ENCODE data around the gene ACTR2. TPM values are rescaled to one million over a fixed set of nuclear protein-coding genes. Genes with fewer than 3 reads are reported as not detected.

ACTR2 gene
- total and polyA plus RNA-seq, 2 of the 13 experiments (the other 11 are each of a cell fraction or from before 2014, with no cell fraction given), result 51.2 to 100 TPM

- TF ChIP-seq ARID5B (CRISPR knock-in tag; IDR thresholded peaks at IDR 0.05) (peak; percentile 65), ZNF124 (CRISPR knock-in tag; IDR thresholded peaks at IDR 0.05) (peak; percentile 30; the same call in 1 of the 2 replicates), ATF7-NPFF (CRISPR knock-in tag; IDR thresholded peaks at IDR 0.05; ENCODE audit: low read depth) (no peak), ZNF878 (CRISPR knock-in tag; IDR thresholded peaks at IDR 0.05) (0 out of 2 replicates have a peak, but pooled peaks have one; percentile 54), ZNF263 (CRISPR knock-in tag; IDR thresholded peaks at IDR 0.05) (peak; percentile 52; the same call in 1 of the 2 replicates), RFXANK (CRISPR knock-in tag; IDR thresholded peaks at IDR 0.05) (no peak), PATZ1 (CRISPR knock-in tag; IDR thresholded peaks at IDR 0.05) (no peak; the same call in 1 of the 2 replicates), NFYB (CRISPR knock-in tag; IDR thresholded peaks at IDR 0.05) (no peak; the same call in 1 of the 2 replicates), LCORL (IDR thresholded peaks at IDR 0.05) (no peak), LCORL (CRISPR knock-in tag; IDR thresholded peaks at IDR 0.05) (peak; percentile 21; the same call in 1 of the 2 replicates), ZBTB20 (CRISPR knock-in tag; IDR thresholded peaks at IDR 0.05; ENCODE audit: borderline replicate concordance, low read depth) (0 out of 2 replicates have a peak, but pooled peaks have one; percentile 51), TFAP4 (IDR thresholded peaks at IDR 0.05; ENCODE audit: borderline replicate concordance, low read depth) (no peak; the same call in 1 of the 2 replicates), KAT7 (CRISPR knock-in tag; IDR thresholded peaks at IDR 0.05; ENCODE audit: borderline replicate concordance) (no peak; the same call in 1 of the 2 replicates), HNF4G (IDR thresholded peaks at IDR 0.05; ENCODE audit: borderline replicate concordance, low read depth, low read length) (peak; percentile 52), HNF4G (CRISPR knock-in tag; IDR thresholded peaks at IDR 0.05; ENCODE audit: borderline replicate concordance, low read depth) (no peak), KDM1A (CRISPR knock-in tag; IDR thresholded peaks at IDR 0.05) (0 out of 2 replicates have a peak, but pooled peaks have one; percentile 4), MED8 (CRISPR knock-in tag; IDR thresholded peaks at IDR 0.05; ENCODE audit: insufficient replicate concordance) (no peak), ZMYM2 (CRISPR knock-in tag; IDR thresholded peaks at IDR 0.05) (peak; percentile 69), ZNF619 (CRISPR knock-in tag; IDR thresholded peaks at IDR 0.05) (peak; percentile 85; the same call in 1 of the 2 replicates), ZFP36 (IDR thresholded peaks at IDR 0.05; ENCODE audit: borderline replicate concordance, low read depth, low read length, partially characterized antibody) (no peak), IRF9 (CRISPR knock-in tag; IDR thresholded peaks at IDR 0.05; ENCODE audit: borderline replicate concordance) (peak; percentile 49; the same call in 1 of the 2 replicates)
Observed at GRCh38 chr2:65186872-65187851, 40.5 kb upstream of the ACTR2 start (continued).

Data from HepG2 (cell line).